SK-N-SH (cell line): ENCODE measurements around the gene HPCAL1.

ENCODE experiments used
- CHD2 ChIP-seq: fragments of 150-350 bp; IDR thresholded peaks from 2 replicates; pipeline ENCODE4 v1.6.1; 2018; ENCODE audit warnings: low read length; ENCODE audit not compliant: partially characterized antibody
- CTCF ChIP-seq: fragments of 200-600 bp; sonication (generic); IDR thresholded peaks from 2 replicates; pipeline ENCODE4 v1.6.1; 2017; ENCODE audit warnings: antibody characterized with exemption, mild to moderate bottlenecking, moderate library complexity
- EZH2phosphoT487 ChIP-seq: fragments of 200-600 bp; sonication (generic); IDR thresholded peaks from 2 replicates; pipeline ENCODE4 v1.6.1; 2017; ENCODE audit warnings: low read depth, mixed run types, mild to moderate bottlenecking, antibody characterized with exemption, moderate library complexity, borderline replicate concordance
- FOXJ3 ChIP-seq: sonication (generic); formaldehyde crosslinking; IDR thresholded peaks from 2 replicates; pipeline ENCODE4 v1.5.1; 2020; ENCODE audit warnings: mild to moderate bottlenecking, missing genetic modification reagents
- POLR2AphosphoS5 ChIP-seq: IDR thresholded peaks from 2 replicates; pipeline ENCODE4 v1.6.1; 2012; ENCODE audit warnings: low read depth, low read length
- RCOR1 ChIP-seq: fragments of 150-350 bp; IDR thresholded peaks from 2 replicates; pipeline ENCODE4 v1.6.1; 2017; ENCODE audit warnings: antibody characterized with exemption, low read length
- REST ChIP-seq: IDR thresholded peaks from 2 replicates; pipeline ENCODE4 v1.6.1; 2012; ENCODE audit warnings: mild to moderate bottlenecking, low read depth, low read length, moderate library complexity
- RFX5 ChIP-seq: IDR thresholded peaks from 2 replicates; pipeline ENCODE4 v1.6.1; 2012; ENCODE audit warnings: mild to moderate bottlenecking, improper control_type of control experiment, low read length
- SIN3A ChIP-seq: IDR thresholded peaks from 2 replicates; pipeline ENCODE4 v1.6.1; 2012; ENCODE audit warnings: low read depth, mild to moderate bottlenecking, low read length, moderate library complexity, borderline replicate concordance
- TEAD4 ChIP-seq: IDR thresholded peaks from 2 replicates; pipeline ENCODE4 v1.4.0; 2012; ENCODE audit warnings: mild to moderate bottlenecking, borderline replicate concordance; ENCODE audit not compliant: insufficient read depth

- TF ChIP-seq CTCF (no peak), FOXJ3 (no peak), TEAD4 (no peak), EZH2phosphoT487 (no peak), POLR2AphosphoS5 (no peak), REST (no peak), RCOR1 (no peak), SIN3A (no peak), RFX5 (no peak), CHD2 (no peak)
These were observed 14.1 kb upstream of the HPCAL1 start for GRCh38 chr2:10288606-10289005.
